GM12873 (cell line): Measurements from ENCODE around the gene MCF2L.

Experiments used
- CTCF ChIP-seq: IDR thresholded peaks from 2 replicates; pipeline ENCODE4 v1.5.1; 2012; ENCODE audit warnings: low read depth, mild to moderate bottlenecking, moderate library complexity, low read length, control low read depth; ENCODE audit not compliant: insufficient read depth; ENCODE audit errors: missing control alignments

Gene MCF2L

GRCh38 chr13:113043931-113044330 lies 74.9 kb downstream of the MCF2L start:
- TF ChIP-seq CTCF, result no peak

GRCh38 chr13:113044391-113045114 lies 75.5 kb downstream of the MCF2L start:
- no peak for TF ChIP-seq CTCF

- TF ChIP-seq CTCF, result no peak
Measured at GRCh38 chr13:113045251-113046127, 76.5 kb downstream of the MCF2L start.

- no peak for TF ChIP-seq CTCF
Measured at GRCh38 chr13:113046128-113046882, 77.3 kb downstream of the MCF2L start.

GRCh38 chr13:113046883-113047244 lies 77.8 kb downstream of the MCF2L start:
- no peak for TF ChIP-seq CTCF

- TF ChIP-seq CTCF, result no peak
Measured at GRCh38 chr13:113047587-113047986, 78.6 kb downstream of the MCF2L start.

- TF ChIP-seq CTCF, result no peak
Measured at GRCh38 chr13:113048766-113049165, 79.8 kb downstream of the MCF2L start.
